HG03139 (cell line): ENCODE data around the gene KIF6.

Experiments
- ATAC-seq: cut with Tn5 transposase; IDR thresholded peaks from one replicate; pipeline ENCODE4 v1.9.1; 2021; ENCODE audit not compliant: unreplicated experiment

The KIF6 gene

DNA sequence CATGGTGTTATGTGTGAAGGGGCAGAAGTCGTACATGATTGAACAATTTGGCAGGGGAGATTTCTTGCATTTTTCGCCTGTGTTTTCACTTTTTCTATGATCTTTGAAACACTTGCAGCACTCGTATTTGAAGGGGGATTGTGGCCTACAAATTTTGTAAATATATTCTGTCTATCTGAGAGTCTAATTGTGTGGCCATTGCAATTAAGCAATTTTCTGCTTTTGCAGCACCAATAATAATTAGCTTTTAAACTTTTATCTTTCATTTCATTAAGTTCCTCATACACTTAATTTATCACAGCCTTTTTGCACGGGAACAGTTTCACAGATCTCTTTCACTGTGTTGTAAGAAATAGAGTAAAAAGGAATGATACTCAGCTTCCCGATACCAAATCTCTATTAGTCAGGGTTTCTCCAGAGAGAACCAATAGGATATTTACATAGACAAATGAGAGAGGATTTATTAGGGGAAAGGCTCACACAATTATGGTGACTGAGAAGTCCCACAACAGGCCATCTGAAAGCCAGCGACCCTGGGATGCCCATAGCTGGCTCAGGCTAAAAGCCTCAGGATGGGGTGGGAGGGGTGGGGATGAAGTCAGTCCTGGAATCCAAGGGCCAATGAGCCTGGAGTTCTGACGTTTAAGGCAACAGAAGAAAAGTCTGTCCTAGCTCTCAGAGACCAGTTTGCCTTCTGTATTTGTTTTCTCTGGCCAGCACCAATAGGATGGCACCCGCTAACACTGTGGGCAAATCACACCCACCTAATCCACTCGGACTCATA lies 58.3 kb downstream of the KIF6 start:
- no peak for ATAC-seq

DNA sequence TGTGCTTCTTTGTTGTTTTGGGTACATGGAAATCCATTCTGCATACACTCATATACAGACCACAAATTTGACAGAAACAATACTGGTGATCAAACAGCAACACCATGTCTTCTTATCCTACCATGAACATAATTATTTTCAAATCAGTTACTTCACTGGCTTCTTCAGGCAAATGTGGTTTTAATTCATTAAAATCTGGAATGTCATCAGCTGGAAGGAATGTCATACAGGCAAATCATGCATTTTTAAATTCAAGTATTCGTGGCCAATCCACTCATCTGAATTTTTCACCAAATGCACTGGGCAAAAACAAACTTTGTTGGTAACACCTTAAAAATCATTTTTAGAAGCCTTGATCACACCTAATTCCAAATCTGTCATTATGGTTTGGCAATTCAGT lies 59.3 kb downstream of the KIF6 start:
- ATAC-seq = no peak

DNA sequence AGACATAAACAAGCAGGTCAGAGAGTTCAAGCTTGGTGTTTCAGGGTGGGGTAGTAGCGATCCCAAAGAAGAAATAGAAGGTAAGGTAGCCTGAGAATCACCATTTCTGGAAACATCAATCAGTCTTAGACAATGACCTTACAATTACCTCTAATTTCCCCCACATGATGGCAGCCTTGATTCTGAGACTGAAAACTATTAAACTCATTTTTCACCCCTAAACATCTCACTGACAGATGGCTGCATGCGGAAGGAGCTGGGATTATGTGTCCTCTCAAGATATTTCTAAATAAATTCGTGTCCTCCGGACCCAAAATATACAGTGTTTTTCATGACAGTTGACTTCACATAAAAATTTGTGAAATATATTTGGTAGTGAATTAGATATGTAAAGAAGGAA lies 61.0 kb downstream of the KIF6 start:
- ATAC-seq = no peak

DNA sequence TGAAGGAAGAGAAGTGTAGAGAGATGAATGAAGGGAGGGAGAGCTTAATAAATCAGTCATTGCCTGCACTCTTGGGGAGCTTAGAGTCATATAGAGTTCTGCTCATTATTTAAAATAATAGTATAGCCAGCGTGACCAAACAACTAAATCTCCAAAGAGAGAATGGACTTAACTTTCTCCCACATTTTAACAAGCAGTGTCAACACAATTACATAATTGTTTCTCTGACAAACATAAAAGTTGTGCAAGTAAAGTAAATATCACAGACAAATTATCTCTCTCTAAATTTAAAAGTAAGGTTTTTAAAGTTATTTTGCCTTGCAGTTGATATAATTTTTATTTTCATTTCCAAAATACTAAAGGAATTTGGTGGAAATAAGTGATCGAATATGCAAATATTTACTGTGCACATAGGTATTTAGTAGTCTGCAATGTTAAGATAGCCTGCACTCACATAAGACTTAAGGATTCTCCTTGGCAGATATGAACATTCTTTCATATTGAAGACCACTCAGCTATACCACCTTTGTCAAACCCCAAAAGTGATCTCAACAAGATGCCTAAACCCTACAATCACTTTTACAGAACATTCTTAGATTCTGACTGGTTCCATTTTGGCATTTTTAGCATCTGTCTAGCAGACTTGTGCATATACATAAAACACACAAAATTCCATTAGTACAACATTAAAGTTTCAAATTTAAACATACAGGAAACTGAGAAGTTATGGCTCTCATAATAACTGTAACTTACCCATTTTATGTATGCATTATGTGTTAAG lies 67.7 kb downstream of the KIF6 start:
- ATAC-seq = no peak

DNA sequence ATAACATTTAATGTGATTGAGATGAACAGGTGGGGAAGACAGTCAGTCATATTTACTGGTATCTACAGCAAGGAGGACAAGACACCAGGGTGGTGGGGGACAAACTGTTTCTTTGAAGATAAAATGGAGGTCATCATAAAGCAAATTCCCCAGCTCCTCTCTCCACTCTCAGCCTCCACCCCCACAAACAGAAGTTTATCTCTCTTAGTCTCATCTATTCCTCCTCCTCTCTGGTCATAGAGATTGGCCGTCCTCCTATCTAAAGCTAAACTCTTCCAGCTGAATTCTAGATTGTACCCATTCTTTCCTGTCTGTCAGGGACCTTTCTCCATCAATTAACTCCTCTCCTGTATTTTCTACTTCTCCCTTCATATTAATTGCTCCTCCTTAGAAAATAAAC lies 71.1 kb downstream of the KIF6 start:
- no peak for ATAC-seq

DNA sequence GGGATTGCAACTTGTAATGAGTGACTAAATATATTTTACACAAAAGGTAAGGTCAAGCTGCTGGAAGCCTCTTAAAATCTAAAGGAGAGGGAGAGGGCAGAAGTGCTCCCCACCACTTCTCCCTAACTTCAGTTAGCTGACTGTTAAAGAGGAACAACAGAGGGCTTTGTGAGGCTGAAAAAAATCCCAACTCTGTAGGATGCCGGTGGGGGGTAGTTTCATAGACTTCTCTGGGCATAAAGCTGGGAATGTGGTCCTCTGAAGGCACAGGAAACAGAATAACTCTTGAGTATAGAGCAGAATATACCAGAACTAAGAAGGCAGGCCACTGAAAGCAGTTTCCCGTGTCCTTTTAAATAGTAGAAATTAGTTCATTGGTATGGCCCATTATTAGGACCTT lies 71.6 kb downstream of the KIF6 start:
- no peak for ATAC-seq

DNA sequence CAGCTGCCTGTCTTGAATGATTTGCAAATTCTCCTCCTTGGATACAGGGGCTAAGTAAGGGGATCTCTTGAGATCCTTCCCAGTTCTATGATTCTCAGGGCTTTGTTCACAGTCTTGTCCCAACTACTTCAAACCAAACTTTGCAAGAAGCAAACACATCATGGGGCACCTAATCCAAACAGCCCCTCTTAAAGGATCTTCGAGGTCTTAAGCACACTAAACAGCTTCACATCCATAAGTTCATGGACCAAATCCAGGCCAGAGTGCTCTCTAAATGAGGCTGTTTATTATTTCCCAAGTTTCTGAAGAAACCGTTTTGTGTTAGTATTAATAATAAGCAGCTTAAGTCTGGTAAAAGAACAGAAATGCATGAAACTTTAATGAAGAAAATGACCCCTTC lies 75.2 kb downstream of the KIF6 start:
- ATAC-seq = no peak

DNA sequence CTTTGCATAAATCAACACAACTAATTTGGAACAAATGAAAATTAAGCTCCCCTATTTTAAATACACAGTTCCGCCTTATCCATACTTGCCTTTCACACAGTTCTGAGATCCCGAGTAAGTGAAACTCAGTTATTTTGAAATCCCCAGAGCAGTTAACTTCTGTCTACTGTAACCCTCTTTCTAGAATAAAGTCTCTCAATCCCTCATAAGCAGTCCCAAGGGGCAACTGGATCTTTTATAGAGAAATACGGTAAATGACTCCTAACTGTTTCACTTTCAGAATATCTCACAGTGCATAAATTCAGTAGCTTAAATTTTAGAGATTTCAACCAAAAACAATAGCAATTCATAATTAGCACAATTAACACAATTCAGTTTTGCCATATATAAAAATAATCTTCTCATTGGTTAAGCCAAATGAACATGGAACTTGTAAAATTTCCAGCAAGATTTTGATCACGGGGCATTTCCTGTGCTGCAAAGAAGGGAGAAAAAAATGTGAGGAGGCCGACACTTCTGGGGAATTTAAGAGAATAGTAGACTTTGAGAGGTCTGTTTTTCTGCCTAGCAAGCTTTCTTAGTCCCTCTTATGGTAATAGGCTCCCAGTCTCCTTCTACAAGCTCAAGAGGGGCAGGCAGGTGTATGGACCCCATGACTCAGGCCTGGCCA lies 78.3 kb downstream of the KIF6 start:
- ATAC-seq = no peak

DNA sequence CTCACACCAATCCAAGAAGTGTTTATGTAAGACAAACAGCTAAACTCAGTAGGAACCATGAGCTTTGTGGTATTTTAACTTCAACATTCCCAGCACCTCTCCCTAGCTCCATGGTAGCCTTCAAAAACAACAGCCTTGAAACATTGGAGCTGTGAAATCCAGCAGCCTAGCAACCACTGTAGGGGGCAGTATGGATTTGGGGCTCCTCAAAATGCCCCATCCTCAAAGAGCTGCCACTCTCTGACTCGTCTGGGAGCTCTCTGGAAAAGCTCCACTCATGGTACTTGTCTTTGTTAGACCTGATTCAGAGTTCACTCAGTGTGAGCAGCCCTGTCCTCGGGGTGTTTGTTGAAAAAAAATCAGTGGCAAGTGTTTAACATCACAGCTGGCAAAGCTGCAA lies 82.9 kb downstream of the KIF6 start:
- ATAC-seq = no peak

DNA sequence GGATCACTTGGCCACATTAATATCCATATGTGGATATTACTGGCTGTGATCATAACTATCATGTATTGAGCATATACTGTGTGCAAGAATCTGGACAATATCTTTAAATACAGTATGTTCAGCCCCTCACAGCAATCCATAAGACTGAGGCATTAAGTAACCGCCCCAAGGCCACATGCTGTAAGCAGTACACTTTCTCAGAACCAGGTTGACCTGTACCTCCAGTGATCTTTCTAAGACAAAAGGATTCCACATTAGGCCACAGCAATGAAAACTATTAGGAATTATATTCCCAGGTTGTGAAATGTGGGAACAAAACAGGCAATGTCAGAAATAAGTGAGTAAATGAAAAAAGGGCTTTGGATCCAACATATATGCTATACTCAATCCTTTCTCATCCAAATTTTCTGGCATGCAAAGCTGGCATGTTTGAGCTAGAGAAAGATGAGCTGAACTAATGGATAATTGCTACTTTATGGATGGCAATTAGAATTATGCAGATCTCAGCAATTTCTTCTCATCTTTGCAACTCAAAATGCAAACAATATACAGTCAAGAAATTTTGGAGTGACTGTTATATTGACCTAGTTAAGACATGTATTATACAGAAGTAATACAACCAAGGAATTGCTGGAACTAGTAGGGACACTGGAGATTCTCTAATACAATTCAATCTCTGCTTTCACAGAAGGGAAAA lies 86.9 kb downstream of the KIF6 start:
- ATAC-seq = no peak

DNA sequence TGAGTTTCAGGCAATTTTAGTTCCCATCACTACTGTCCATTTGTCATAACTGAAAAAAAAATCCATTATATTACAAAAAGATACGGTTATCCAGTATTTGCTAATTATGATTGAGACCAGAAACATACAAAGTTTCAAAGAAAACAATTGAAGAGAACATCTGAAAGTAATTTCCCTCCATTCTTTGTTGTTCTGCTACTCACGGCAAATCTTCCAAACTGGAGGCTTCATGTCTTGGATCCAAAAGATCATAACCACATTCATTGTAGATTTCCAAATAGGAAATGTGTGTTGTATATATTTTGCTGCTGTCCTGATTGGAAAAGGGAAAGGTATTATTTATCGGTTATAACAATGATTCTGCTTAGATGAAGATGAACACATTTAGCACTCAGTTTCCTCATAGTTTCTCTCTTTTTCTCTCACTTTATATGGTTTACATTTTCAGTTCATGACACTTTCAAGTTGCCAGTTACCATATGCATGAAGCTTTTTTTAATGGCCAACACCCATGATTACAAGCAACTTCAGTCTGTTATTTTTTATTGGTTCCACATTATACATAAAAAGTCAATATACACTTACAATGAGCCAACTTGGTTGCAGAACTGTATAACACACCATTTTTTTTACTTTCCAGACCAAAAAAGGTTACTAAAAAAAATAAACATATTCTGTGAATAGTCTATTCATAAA lies 90.4 kb downstream of the KIF6 start:
- ATAC-seq = no peak

DNA sequence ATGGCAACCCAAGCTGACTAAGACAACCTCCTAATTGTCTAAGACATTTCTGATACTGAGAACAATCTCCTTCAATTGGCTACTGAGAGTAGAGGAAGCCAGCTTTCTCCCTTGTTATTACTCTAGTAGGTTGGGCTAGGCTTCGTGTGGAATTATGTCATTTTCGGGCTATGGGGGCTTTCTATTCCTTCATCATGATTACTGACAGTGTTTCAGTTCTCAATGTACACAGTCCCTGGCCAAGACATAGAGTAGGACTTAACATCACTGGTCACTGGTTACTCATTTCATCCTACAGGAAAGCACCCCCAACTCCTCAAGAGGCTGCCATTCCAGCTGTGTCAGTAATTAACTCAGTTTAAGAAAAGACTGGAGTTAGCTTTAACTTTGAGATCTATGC lies 100.0 kb downstream of the KIF6 start:
- ATAC-seq = no peak

DNA sequence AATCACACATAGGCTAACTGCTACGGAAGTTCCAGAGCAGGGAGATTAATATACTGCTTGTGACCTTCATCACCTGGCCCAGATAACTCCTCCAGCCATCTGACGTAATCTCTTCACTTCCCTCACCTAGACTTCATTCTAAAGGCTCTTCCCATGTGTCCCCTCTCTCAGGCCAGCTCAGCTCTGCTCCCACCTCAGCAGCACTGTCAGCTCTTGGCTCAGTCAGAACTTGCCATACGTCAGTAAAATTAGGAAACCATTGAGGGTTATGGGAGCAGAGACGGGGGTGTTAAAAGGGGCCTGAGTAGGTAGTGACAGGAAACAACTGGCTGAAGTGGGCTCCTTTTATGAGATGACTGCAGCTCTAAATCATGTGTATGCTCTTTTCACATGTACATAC lies 101.5 kb downstream of the KIF6 start:
- ATAC-seq = no peak

DNA sequence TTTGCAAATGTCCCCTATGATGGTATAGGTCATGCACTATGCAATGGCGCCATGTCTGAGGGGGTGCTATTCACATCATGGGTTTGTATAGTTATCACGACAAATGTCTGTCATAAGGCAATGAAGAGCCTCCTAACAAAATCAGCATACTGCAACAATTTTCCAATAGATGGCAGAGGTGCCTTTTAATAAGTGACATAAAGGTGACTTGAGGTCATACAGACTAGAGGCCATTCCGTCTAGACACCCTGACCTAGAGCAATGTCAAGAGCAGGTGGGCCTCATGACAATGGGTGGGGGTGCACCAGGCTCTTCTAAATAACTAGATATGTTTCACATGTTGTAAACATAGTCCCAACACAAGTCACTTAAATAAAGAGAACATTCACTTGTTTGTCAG lies 107.7 kb downstream of the KIF6 start:
- ATAC-seq = no peak

DNA sequence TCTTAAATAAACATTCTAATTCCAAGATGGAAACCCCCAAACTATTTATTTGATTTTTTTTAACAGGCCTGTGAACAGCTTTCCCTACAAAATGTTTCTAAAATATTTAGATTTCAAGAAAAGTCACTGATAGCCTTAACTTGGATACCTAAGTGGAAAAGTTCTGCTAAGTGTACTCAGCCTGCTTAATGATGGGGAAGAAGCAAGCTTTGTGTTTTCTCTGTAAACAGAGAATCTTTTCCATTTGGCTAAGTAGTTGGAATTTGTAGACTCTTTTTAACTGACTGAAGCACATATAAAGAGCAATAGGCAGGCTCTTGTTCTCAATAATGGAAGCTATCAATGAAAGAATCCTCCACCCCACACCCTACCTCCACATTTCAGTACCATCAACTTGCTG lies 108.2 kb downstream of the KIF6 start:
- no peak for ATAC-seq

DNA sequence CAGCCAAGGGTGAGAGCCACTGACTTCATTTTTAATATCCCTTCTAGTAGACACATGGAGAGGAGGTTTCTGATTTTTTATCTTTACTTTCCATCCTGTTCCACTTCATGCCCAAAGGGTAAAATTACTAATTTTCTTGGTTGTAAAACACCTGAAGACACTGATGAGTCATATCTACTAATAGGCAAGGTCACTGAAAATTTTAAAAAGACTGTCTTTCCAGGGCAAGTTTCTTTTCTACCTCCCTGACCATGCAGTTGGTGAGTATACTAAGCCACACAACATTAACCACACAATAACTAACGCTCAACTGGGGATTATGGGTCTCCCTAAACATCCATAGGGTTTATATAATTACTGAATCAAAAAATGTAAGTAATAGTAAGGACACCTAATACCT lies 109.6 kb downstream of the KIF6 start:
- no peak for ATAC-seq

DNA sequence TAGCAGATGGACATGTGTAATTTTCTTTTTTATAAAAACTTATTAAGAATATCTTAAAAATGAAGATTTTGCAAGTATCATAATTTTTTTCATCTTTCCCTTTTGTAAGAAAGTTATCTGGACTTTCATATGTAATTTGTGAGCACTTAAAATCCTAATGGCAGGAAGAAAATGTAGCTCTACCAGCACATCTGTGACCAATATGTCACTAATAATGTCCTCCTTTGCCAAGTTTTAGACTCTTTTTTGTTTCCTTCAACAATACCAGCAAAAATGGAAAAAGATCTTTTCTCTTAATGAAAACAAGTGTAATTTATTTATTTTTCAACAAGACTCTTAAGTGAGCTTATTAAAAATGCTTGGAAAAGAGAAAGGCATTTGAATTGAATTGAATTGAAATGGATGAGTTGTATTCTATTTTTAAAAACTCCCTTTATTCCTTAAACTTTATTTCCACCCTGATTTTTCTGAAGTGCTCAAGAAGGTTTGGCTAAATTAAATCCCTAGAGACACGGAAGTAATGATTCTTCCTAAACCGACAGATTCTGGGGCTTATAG lies 110.7 kb downstream of the KIF6 start:
- no peak for ATAC-seq

DNA sequence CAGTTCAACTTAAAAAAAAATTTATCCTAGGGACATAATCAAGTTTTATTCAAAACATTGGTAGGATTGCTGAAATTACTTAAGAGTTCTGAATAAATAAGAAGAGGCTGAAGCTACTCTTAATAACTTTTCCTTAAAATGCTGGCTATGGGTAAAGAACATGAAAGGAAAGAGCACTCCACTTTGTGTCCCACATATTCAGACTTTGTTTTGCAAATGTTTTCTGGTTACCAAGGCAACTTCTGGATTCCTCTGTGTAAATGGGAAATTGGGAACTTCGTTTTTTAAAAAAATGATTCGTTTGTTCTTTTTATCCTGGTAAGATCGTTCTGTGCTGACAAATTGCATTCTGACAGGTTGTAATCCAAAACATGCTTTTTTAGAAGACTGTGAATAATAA lies 115.0 kb downstream of the KIF6 start:
- no peak for ATAC-seq

DNA sequence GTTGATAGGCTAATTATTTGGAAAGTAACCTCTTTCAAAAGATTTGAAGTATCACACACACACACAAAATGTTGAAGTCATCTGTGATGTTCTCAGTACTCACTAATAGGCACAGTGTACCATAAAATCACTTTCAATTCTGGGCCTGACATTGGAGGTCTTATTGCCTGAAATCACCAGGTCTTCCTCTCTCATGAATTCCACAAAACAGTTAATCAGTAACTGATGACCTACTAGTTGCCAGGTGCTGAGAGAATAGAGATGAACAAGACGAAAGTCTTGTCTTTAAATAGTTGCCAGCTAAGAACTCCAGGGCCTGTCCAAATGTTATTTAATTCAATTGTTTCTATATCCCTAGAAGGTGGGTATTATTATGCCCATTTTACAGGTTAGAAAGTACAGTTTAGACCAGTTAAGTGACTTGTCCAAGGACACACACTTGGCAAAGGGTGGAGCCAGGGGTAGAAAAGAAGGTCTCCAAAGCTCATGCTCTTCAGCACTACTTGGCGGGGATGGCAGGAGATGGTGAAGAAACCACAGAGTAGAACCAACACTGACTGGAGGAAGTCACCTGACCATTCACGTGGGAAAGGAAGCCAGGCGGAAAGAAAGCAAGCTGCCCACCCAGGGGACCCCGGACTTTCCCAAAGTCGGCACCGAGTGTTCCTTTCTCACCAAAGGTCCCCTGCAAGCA lies 116.4 kb downstream of the KIF6 start:
- peak; percentile 79 for ATAC-seq
